Liver (tissue), 9 donors: Measurements from ENCODE around the gene ST3GAL5. TPM values are rescaled to one million over a fixed set of nuclear protein-coding genes. Genes with fewer than 3 reads are reported as not detected.

ENCODE experiments used
- DNase-seq: peaks from one replicate; pipeline ENCODE4 v3.0.0-alpha.2; 2017; ENCODE audit warnings: low spot score
- H3K27ac ChIP-seq, 2 donors: one replicate each; pipeline ENCODE4 v1.7.0; 2013; ENCODE audit warnings: inconsistent platforms in 2 of 2, low read length in 2 of 2, control low read depth in 1 of 2, low read depth in 1 of 2, mild to moderate bottlenecking in 1 of 2
- H3K27me3 ChIP-seq, 4 donors: one replicate each; pipeline versions ENCODE4 v1.6.1 to v1.7.0; 2013; ENCODE audit warnings: low read length in 3 of 4, inconsistent platforms in 1 of 4, mild to moderate bottlenecking in 1 of 4, moderate library complexity in 1 of 4; ENCODE audit not compliant: control insufficient read depth in 4 of 4, insufficient read depth in 4 of 4
- H3K36me3 ChIP-seq, 4 donors: one replicate each; pipeline versions ENCODE4 v1.6.1 to v1.7.0; 2013; ENCODE audit warnings: low read length in 3 of 4, mild to moderate bottlenecking in 3 of 4, low read depth in 1 of 4, moderate library complexity in 1 of 4; ENCODE audit not compliant: control insufficient read depth in 4 of 4, insufficient read depth in 3 of 4
- H3K4me1 ChIP-seq, 4 donors: one replicate each; pipeline versions ENCODE4 v1.6.1 to v1.7.0; 2013; ENCODE audit warnings: low read length in 3 of 4, mild to moderate bottlenecking in 3 of 4, moderate library complexity in 1 of 4; ENCODE audit not compliant: control insufficient read depth in 4 of 4, insufficient read depth in 4 of 4
- H3K4me3 ChIP-seq, 3 donors: one replicate each; pipeline versions ENCODE4 v1.6.1 to v1.7.0; 2013; ENCODE audit warnings: low read length in 3 of 3, control low read depth in 1 of 3, low read depth in 1 of 3, mild to moderate bottlenecking in 1 of 3
- H3K9ac ChIP-seq, 2 donors: one replicate each; pipeline ENCODE4 v1.7.0; 2013; ENCODE audit warnings: low read length in 2 of 2, mild to moderate bottlenecking in 2 of 2, moderate library complexity in 2 of 2, control low read depth in 1 of 2, low read depth in 1 of 2
- H3K9me3 ChIP-seq, 4 donors: one replicate each; pipeline versions ENCODE4 v1.6.1 to v1.7.0; 2013; ENCODE audit warnings: low read length in 3 of 4; ENCODE audit not compliant: control insufficient read depth in 4 of 4
- CTCF ChIP-seq: fragments of 150-350 bp; IDR thresholded peaks from 2 replicates; pipeline ENCODE4 v1.5.1; 2017; ENCODE audit warnings: improper control_type of control experiment, low read depth, low read length; ENCODE audit not compliant: missing input control
- GABPA ChIP-seq, 2 donors: IDR thresholded peaks in 1 of 2; conservative IDR thresholded peaks in 1 of 2; 2 replicates each; pipeline ENCODE4 v1.6.1; 2016; ENCODE audit warnings: antibody characterized with exemption in 2 of 2, mild to moderate bottlenecking in 1 of 2, moderate library complexity in 1 of 2
- HNF4G ChIP-seq: IDR thresholded peaks from 2 replicates; pipeline ENCODE4 v1.6.1; 2016; ENCODE audit warnings: antibody characterized with exemption
- MAX ChIP-seq: IDR thresholded peaks from 2 replicates; pipeline ENCODE4 v1.6.1; 2016; ENCODE audit warnings: antibody characterized with exemption
- NR2F2 ChIP-seq: IDR thresholded peaks from 2 replicates; pipeline ENCODE4 v1.6.1; 2016; ENCODE audit warnings: antibody characterized with exemption
- RAD21 ChIP-seq, 2 donors: IDR thresholded peaks; 2 replicates each; pipeline ENCODE4 v1.6.1; 2016; ENCODE audit warnings: antibody characterized with exemption in 2 of 2, mild to moderate bottlenecking in 2 of 2
- SP1 ChIP-seq: IDR thresholded peaks from 2 replicates; pipeline ENCODE4 v1.6.1; 2018; ENCODE audit warnings: antibody characterized with exemption, mild to moderate bottlenecking
- ZBTB33 ChIP-seq: IDR thresholded peaks from 2 replicates; pipeline ENCODE4 v1.6.1; 2016; ENCODE audit warnings: antibody characterized with exemption
- WGBS: extraction: QIAGEN DNeasy Blood & Tissue Kit; methylation state at CpG from one replicate; pipeline ENCODE4 v1.1.7; 2013; 5-methylcytosine and 5-hydroxymethylcytosine counted together
- polyA plus RNA-seq, 2 donors: library from polyadenylated mRNA; stranded (reverse) in 1 of 2; unstranded in 1 of 2; fragments of 200-250 nt in 1 of 2; fragments of >200 nt in 1 of 2; fragmentation: Nextera tagmentation in 1 of 2; extraction: Ambion mirVana in 1 of 2; gene quantifications; one replicate each; pipeline versions ENCODE4 v1.2.1 to v1.2.3, GENCODE V29; 2013 to 2015
- total RNA-seq, 2 donors: library from RNA; depleted of rRNA; stranded (reverse); fragments of >200 nt; gene quantifications; one replicate each; pipeline ENCODE4 v1.2.3, GENCODE V29; 2014
- TF ChIP-seq, protein P1 (sequence below): IDR thresholded peaks from 2 replicates; pipeline ENCODE4 v1.6.1; 2016; ENCODE audit warnings: antibody characterized with exemption
- TF ChIP-seq, protein P2 (sequence below): IDR thresholded peaks from 2 replicates; pipeline ENCODE4 v1.6.1; 2016; ENCODE audit warnings: antibody characterized with exemption, mild to moderate bottlenecking
- donor health status: healthy.
- donor health status: healthy.
- donor health status: healthy.
- donor health status: healthy.
- donor health status: healthy.

ST3GAL5 gene
- total and polyA plus RNA-seq, 4 donors, result 4.5 to 17.0 (median 9.0) TPM

DNA sequence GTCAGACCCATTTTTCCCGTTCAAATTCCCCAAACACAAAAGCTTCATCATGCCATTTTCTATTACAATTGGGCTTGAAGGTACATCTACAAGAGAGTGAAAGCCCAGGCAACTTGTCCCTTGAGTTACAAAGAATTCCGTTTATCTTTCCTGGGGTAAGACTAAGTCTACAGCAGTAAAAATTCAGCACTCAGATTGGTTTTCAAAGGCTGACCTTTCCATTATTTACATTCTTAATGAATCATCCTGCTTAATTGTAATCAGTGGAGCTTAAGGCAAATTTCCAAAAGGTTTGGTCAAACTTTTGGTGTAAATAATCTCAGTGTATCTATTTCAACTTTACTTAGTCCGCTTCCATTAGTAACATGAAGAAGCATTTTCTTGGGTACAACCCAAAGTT, 33.4 kb upstream of the ST3GAL5 start:
- H3K9me3 ChIP-seq, result no peaks in the 10 kb centered on the region
- H3K9ac ChIP-seq, result no peak overlapping the region
- WGBS, result 66% methylated on average over 3 of the region's 3 CpGs
- TF ChIP-seq CTCF (no peak), ZBTB33 (no peak), SP1 (no peak), RAD21 (IDR thresholded peaks at IDR 0.05) (no peak), MAX (no peak)
- H3K4me3 ChIP-seq, result no peak overlapping the region
- DNase-seq, result no peak
- H3K36me3 ChIP-seq, result no peaks in the 10 kb centered on the region
- H3K4me1 ChIP-seq, result peaks cover 6 to 40% (median 28%) of the 10 kb centered on the region in 4 donors
- H3K27me3 ChIP-seq, result no peaks in the 10 kb centered on the region
- no peak overlapping the region for H3K27ac ChIP-seq

DNA sequence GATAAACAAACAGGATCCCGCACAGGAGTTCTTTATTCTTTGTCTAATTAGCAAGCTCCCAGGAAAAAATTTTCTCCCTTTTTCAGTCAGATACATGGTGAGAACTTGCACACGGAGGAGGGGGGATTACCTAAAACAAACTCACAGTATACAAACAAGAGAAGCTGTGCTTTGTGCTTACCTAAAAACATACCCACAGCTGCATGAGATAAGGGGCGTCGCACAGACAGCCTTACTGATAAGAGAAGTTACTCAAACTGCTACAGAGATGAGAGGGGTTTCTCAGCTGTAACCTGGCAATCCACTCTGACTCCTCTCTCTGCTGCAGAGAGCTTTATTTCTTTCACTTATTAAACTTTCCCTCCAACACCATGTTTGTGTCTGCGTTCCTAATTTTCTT, 32.9 kb upstream of the ST3GAL5 start:
- Histone ChIP-seq H3K9me3 (no peaks in the 10 kb centered on the region), H3K27me3 (no peaks in the 10 kb centered on the region), H3K9ac (no peak overlapping the region), H3K36me3 (no peaks in the 10 kb centered on the region), H3K4me1 (peaks cover 6 to 40% (median 28%) of the 10 kb centered on the region in 4 donors), H3K4me3 (no peak overlapping the region), H3K27ac (peak overlapping the region; percentile 26 to 42)
- DNase-seq, result no peak
- no peak for TF ChIP-seq NR2F2
- TF ChIP-seq MAX, result peak; percentile 2
- no peak for TF ChIP-seq HNF4G
- TF ChIP-seq, protein P1, sequence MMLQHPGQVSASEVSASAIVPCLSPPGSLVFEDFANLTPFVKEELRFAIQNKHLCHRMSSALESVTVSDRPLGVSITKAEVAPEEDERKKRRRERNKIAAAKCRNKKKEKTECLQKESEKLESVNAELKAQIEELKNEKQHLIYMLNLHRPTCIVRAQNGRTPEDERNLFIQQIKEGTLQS, result no peak
- TF ChIP-seq, protein P2, sequence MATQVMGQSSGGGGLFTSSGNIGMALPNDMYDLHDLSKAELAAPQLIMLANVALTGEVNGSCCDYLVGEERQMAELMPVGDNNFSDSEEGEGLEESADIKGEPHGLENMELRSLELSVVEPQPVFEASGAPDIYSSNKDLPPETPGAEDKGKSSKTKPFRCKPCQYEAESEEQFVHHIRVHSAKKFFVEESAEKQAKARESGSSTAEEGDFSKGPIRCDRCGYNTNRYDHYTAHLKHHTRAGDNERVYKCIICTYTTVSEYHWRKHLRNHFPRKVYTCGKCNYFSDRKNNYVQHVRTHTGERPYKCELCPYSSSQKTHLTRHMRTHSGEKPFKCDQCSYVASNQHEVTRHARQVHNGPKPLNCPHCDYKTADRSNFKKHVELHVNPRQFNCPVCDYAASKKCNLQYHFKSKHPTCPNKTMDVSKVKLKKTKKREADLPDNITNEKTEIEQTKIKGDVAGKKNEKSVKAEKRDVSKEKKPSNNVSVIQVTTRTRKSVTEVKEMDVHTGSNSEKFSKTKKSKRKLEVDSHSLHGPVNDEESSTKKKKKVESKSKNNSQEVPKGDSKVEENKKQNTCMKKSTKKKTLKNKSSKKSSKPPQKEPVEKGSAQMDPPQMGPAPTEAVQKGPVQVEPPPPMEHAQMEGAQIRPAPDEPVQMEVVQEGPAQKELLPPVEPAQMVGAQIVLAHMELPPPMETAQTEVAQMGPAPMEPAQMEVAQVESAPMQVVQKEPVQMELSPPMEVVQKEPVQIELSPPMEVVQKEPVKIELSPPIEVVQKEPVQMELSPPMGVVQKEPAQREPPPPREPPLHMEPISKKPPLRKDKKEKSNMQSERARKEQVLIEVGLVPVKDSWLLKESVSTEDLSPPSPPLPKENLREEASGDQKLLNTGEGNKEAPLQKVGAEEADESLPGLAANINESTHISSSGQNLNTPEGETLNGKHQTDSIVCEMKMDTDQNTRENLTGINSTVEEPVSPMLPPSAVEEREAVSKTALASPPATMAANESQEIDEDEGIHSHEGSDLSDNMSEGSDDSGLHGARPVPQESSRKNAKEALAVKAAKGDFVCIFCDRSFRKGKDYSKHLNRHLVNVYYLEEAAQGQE, result no peak
- TF ChIP-seq SP1, result no peak
- no peak for TF ChIP-seq GABPA (IDR thresholded peaks at IDR 0.05 in 1 of 2, conservative IDR thresholded peaks at IDR 0.05 in 1 of 2)
- WGBS, result 32% methylated on average over 5 of the region's 5 CpGs
